Right lobe of liver (tissue), 6 donors: ENCODE results near the gene METTL23. TPM values are rescaled to one million over a fixed set of nuclear protein-coding genes. Genes with fewer than 3 reads are reported as not detected.
"Not testable (repeated sequence)": the region's sequence is repeated elsewhere in the genome, so short reads cannot be mapped to it uniquely, and the experiment has no call there.

Experiments used
- ATAC-seq, 4 donors: fragments of 200-7000 bp; cut with Tn5 transposase; one replicate each; pipeline ENCODE4 v1.9.1; 2020; ENCODE audit warnings: mild to moderate bottlenecking in 4 of 4, moderate library complexity in 4 of 4
- DNase-seq, 3 donors: peaks; one replicate each; pipeline ENCODE4 v3.0.0-alpha.2; 2020
- H3K27ac ChIP-seq, 3 donors: fragments of 200-600 bp; one replicate each; pipeline ENCODE4 v1.8.0; 2022
- H3K27me3 ChIP-seq, 2 donors: fragments of 200-600 bp; one replicate each; pipeline ENCODE4 v1.8.0; 2022
- H3K36me3 ChIP-seq, 4 donors: fragments of 200-600 bp; sonication (generic) in 1 of 4; one replicate each; pipeline versions ENCODE4 v1.5.1 to v1.8.0; 2017 to 2022; ENCODE audit warnings: control low read depth in 1 of 4
- H3K4me1 ChIP-seq, 4 donors: fragments of 200-600 bp; sonication (generic) in 1 of 4; one replicate each; pipeline versions ENCODE4 v1.5.1 to v1.8.0; 2017 to 2022; ENCODE audit warnings: control low read depth in 1 of 4
- H3K4me3 ChIP-seq, 3 donors: fragments of 200-600 bp; one replicate each; pipeline ENCODE4 v1.8.0; 2022
- H3K9me3 ChIP-seq, 4 donors: fragments of 200-600 bp; sonication (generic) in 1 of 4; one replicate each; pipeline versions ENCODE4 v1.5.1 to v1.8.0; 2017 to 2022; ENCODE audit warnings: control low read depth in 1 of 4
- POLR2A ChIP-seq: fragments of 450-650 bp; IDR thresholded peaks from one replicate; pipeline ENCODE4 v1.6.1; 2017; ENCODE audit warnings: antibody characterized with exemption, mild to moderate bottlenecking
- WGBS: methylation state at CpG from one replicate; pipeline ENCODE4 v1.1.6; 2018; ENCODE audit warnings: low coverage, low lambda C conversion rate; ENCODE audit not compliant: insufficient coverage; ENCODE audit errors: missing lambda C conversion rate; 5-methylcytosine and 5-hydroxymethylcytosine counted together
- intact Hi-C, 2 donors: fragments of 100-400 bp; cut with DNase I; formaldehyde crosslinking; loops; one replicate each; pipeline versions ENCODE4 v1.11.2 to v1.14.1; 2022
- total RNA-seq, 6 experiments: library from RNA; depleted of rRNA in 2 of 6; stranded (reverse); fragments of >200 nt in 2 of 6; fragmentation: NEBNext Ultra II Directional in 3 of 6; extraction: Animal tissue kit (Norgen Biotek cat#: 25700) in 3 of 6; gene quantifications; one replicate each; pipeline versions ENCODE4 v1.1.0 to v1.2.4, GENCODE V29; 2016 to 2023
- TF ChIP-seq, protein P1 (sequence below), 4 donors: fragments of 200-600 bp in 3 of 4; fragments of 450-650 bp in 1 of 4; IDR thresholded peaks; one replicate each; pipeline versions ENCODE4 v1.5.1 to v1.8.0; 2016 to 2022; ENCODE audit warnings: antibody characterized with exemption in 4 of 4, mild to moderate bottlenecking in 2 of 4
- donor health status: DM: no; HTN: yes; CAD: no.
- donor health status: DM: no; HTN: no; CAD: no.
- donor health status: DM: no; HTN: no; CAD: no.
- donor health status: DM: no; HTN: yes; CAD: no.
- donor health status: DM: no; HTN: yes; CAD: no.

METTL23 gene
- total RNA-seq, 6 experiments from 2014 or later: 16.0 to 25.0 (median 18.7) TPM

DNA sequence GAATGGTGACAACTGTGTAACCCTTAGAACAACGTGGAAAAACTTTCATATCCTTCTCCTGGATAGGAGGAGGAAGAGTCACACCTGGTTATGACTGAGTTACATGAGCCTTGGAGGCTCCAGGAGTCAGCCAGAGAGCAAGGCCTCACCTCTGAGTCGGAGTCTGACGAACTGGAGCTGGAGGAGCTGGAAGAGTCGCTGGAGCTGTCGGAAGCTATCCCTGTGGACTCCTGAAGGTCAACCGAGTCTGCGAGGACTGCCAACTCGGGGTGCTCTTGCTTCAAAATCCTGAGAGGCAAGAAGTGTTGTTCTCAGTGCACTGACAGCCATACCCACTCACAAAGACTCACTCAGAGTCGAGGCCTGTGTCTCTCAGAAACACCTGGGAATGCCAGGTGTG is 6.4 kb upstream of the METTL23 start:
- Histone ChIP-seq H3K27ac (no peak overlapping the region), H3K4me3 (no peak overlapping the region), H3K36me3 (peaks cover 14 to 99% (median 58%) of the 10 kb centered on the region in 4 donors), H3K4me1 (peaks cover 0 to 11% (median 4%) of the 10 kb centered on the region in 4 donors), H3K27me3 (no peaks in the 10 kb centered on the region), H3K9me3 (no peaks in the 10 kb centered on the region)
- intact Hi-C loops: no loop called here
- DNase-seq: no peak
- WGBS: 79% methylated on average over 2 of the region's 9 CpGs
- ATAC-seq: no peak
- no peak for TF ChIP-seq POLR2A
- TF ChIP-seq, protein P1, sequence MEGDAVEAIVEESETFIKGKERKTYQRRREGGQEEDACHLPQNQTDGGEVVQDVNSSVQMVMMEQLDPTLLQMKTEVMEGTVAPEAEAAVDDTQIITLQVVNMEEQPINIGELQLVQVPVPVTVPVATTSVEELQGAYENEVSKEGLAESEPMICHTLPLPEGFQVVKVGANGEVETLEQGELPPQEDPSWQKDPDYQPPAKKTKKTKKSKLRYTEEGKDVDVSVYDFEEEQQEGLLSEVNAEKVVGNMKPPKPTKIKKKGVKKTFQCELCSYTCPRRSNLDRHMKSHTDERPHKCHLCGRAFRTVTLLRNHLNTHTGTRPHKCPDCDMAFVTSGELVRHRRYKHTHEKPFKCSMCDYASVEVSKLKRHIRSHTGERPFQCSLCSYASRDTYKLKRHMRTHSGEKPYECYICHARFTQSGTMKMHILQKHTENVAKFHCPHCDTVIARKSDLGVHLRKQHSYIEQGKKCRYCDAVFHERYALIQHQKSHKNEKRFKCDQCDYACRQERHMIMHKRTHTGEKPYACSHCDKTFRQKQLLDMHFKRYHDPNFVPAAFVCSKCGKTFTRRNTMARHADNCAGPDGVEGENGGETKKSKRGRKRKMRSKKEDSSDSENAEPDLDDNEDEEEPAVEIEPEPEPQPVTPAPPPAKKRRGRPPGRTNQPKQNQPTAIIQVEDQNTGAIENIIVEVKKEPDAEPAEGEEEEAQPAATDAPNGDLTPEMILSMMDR (IDR thresholded peaks at IDR 0.05): no peak

DNA sequence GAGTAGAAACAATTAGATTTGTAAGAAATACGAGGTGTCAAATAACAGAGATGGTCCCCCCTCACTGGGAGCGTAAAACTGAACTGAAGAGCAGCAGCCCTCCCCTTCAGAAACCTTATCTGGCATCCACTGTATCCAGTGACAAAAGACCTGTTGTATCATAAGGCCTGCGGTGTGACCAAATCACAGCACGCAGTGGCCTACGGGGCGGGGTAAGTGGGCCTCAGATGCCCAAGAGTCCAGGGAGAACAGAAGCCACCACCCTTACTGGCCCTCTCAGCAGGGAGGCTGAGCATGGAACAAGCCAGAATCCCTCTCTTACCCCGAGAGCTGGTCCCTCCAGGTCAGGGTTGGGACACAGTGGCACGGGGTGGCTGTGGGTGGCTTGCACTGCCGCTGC is 5.7 kb upstream of the METTL23 start:
- Histone ChIP-seq H3K9me3 (no peaks in the 10 kb centered on the region), H3K36me3 (peaks cover 14 to 92% (median 55%) of the 10 kb centered on the region in 4 donors), H3K4me1 (peaks cover 0 to 15% (median 6%) of the 10 kb centered on the region in 4 donors), H3K27ac (no peak overlapping the region), H3K27me3 (no peaks in the 10 kb centered on the region), H3K4me3 (no peak overlapping the region)
- ATAC-seq: no peak
- no peak for DNase-seq
- intact Hi-C loops: no loop called here
- TF ChIP-seq POLR2A: no peak
- 91% methylated on average over 3 of the region's 9 CpGs for WGBS

DNA sequence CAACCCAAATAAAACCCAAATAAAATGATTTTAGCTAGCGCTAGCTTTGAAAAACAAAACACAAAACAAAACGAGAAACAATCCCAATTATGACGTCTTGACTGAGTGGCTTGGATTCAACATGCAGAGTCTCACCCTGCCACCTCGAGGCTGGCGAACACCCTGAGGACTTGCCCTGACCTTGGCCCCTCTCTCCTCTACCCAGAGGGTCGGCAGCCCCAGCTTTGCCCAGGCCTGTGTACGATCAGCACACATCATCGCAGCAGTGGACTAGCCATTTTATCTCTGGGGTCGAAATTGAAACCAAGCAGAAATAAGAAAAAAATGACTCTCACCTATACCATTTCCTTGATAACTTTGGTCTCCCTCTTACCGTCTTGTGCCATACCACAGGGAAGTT is 5.2 kb upstream of the METTL23 start:
- DNase-seq (no peak), ATAC-seq (no peak)
- Histone ChIP-seq H3K9me3 (no peaks in the 10 kb centered on the region), H3K27me3 (no peaks in the 10 kb centered on the region), H3K27ac (no peak overlapping the region), H3K36me3 (peaks cover 14 to 86% (median 52%) of the 10 kb centered on the region in 4 donors), H3K4me1 (peaks cover 0 to 14% (median 6%) of the 10 kb centered on the region in 4 donors), H3K4me3 (no peak overlapping the region)
- TF ChIP-seq, protein P1 (IDR thresholded peaks at IDR 0.05): no peak
- no peak for TF ChIP-seq POLR2A
- WGBS: 87% methylated on average over 8 of the region's 10 CpGs
- intact Hi-C loops: no loop called here

DNA sequence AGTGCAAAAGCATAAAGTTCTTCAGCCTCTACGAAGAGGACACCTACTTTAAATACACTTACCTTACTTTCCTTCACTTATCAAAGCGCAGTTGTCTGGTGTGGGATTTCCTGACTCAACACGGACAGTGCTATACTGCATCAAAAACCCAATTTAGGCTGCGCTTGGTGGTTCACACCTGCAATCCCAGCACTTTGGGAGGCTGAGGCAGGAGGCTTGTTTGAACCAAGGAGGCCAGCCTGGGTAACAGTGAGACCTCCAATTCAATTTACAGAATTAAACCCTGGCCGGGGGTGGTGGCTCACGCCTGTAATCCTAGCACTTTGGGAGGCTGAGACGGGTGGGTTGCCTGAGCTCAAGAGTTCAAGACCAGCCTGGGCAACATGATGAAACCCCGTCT is 4.4 kb upstream of the METTL23 start:
- WGBS: 88% methylated on average over 7 of the region's 8 CpGs
- ATAC-seq (no peak), DNase-seq (no peak)
- Histone ChIP-seq H3K9me3 (no peaks in the 10 kb centered on the region), H3K4me1 (peaks cover 0 to 12% (median 5%) of the 10 kb centered on the region in 4 donors), H3K4me3 (no peak overlapping the region), H3K27me3 (no peaks in the 10 kb centered on the region), H3K36me3 (peaks cover 14 to 78% (median 46%) of the 10 kb centered on the region in 4 donors), H3K27ac (no peak overlapping the region)
- no peak for TF ChIP-seq POLR2A
- TF ChIP-seq, protein P1 (IDR thresholded peaks at IDR 0.05): no peak
- intact Hi-C loops: no loop called here

DNA sequence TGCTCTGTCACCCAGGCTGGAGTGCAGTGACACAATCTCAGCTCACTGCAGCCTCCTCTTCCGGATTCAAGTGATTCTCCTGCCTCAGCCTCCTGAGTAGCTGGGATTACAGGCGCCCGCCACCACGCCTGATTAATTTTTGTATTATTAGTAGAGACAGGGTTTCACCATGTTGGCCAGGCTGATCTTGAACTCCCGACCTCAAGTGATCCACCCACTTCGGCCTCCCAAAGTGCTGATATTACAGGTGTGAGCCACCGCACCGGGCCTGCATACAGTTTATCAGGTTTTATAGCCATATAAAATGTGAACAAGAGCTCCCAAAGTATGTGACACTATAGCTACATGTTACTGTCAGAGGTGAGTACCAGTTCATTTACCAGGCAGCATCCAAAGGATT is 3.7 kb upstream of the METTL23 start:
- WGBS: 97% methylated on average over 7 of the region's 8 CpGs
- Histone ChIP-seq H3K4me1 (peaks cover 0 to 16% (median 8%) of the 10 kb centered on the region in 4 donors), H3K36me3 (peaks cover 14 to 71% (median 43%) of the 10 kb centered on the region in 4 donors)
- H3K27me3 ChIP-seq, H3K4me3 ChIP-seq, H3K27ac ChIP-seq, intact Hi-C loops, ATAC-seq, H3K9me3 ChIP-seq, DNase-seq: not testable (repeated sequence)

DNA sequence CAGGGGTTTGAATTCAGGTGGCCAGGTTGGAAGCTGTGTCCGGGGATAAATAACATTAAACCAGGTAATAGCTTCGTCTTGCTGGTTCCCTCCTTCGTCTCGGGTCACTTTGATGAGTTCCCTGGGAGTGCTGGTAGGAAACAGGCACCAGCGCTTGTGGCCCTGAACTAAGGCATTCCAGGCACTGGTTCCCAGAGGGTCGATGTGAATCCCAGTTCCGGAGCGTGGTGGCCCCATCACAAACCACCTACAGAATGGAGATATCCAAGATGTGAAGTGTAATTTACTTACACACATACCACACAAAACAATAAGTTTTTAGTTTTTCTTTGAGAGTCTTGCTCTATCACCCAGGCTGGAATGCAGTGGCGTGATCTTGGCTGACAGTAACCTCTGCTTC is 2.8 kb upstream of the METTL23 start:
- no peak overlapping the region for H3K27ac ChIP-seq
- H3K27me3 ChIP-seq: no peaks in the 10 kb centered on the region
- peaks cover 14 to 63% (median 37%) of the 10 kb centered on the region in 4 donors for H3K36me3 ChIP-seq
- TF ChIP-seq, protein P1 (IDR thresholded peaks at IDR 0.05): no peak
- no peak for TF ChIP-seq POLR2A
- ATAC-seq: no peak
- peaks cover 0 to 18% (median 9%) of the 10 kb centered on the region in 4 donors for H3K4me1 ChIP-seq
- H3K4me3 ChIP-seq: no peak overlapping the region
- no peak for DNase-seq
- no peaks in the 10 kb centered on the region for H3K9me3 ChIP-seq
- intact Hi-C loops: no loop called here
- WGBS: 90% methylated on average over 2 of the region's 9 CpGs
